Stimulated activated effector memory CD8-positive, alpha-beta T cell treated with anti-CD3 and anti-CD28 coated beads, Interleukin-12 subunit alpha, Interleukin-12 subunit beta, amount 100 ng/mL, for 72 hours (primary cell): Measurements from ENCODE around the gene MRPL50.

Source experiments
- ATAC-seq: fragments of 150-1000 bp; cut with Tn5 transposase; 2 replicates; pipeline ENCODE4 v1.10.0; 2021
- DNase-seq, 2 donors: peaks; one replicate each; pipeline ENCODE4 v3.0.0; 2021 to 2022; ENCODE audit warnings: low spot score in 2 of 2
- H3K27ac Mint-ChIP-seq: one replicate; pipeline ENCODE4 v1.8.0; 2022; ENCODE audit warnings: mild to moderate bottlenecking, mixed read lengths
- H3K36me3 Mint-ChIP-seq: one replicate; pipeline ENCODE4 v1.8.0; 2022; ENCODE audit warnings: mild to moderate bottlenecking, mixed read lengths
- H3K4me1 Mint-ChIP-seq: one replicate; pipeline ENCODE4 v1.8.0; 2022; ENCODE audit warnings: mixed read lengths
- H3K4me3 Mint-ChIP-seq: one replicate; pipeline ENCODE4 v1.8.0; 2022; ENCODE audit warnings: mild to moderate bottlenecking, mixed read lengths
- H3K9me3 Mint-ChIP-seq: one replicate; pipeline ENCODE4 v1.8.0; 2022; ENCODE audit warnings: mixed read lengths

Gene MRPL50

DNA sequence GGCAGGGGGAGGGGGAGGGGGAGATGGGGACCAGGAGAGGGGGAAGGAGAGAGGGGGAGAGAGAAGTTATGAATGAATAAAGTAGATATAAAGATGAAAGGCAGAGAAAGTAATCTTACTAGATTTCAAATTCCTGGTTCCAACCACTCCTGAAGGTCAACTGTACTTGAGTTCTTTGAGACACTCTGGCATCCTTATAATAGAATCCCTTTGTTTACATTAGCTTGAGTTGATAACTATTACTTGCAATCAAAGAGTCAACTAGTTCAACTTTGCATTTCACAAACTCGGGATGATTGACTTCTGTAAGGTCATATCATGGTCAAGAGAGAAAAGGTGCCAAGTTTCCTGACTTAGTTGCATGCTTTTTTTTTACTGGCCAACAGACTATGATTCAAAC, 55.8 kb downstream of the MRPL50 start:
- Mint-ChIP-seq H3K9me3 (no peaks in the 10 kb centered on the region), H3K4me3 (no peak overlapping the region), H3K4me1 (no peaks in the 10 kb centered on the region), H3K27ac (no peak overlapping the region), H3K36me3 (no peaks in the 10 kb centered on the region)
- no peak for ATAC-seq
- DNase-seq, result no peak

DNA sequence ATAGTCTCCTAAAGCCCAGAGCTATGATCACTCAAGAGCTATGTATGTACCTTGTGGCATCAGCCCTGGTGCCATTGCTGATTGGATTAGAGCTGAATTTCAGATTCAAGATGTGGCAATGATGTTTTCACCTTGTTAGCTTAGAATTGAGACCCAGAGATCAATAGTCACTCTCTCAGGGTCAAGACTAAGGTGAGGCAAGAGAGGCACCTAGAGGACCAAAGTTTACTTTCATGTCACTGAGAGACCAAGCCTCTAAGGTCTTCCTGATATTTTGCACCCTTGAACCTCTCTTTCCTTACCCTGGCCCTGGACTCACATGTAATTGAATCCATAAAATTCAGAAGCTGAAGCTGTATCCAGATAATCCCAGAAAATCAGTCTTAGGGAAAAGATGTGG, 56.5 kb downstream of the MRPL50 start:
- DNase-seq (no peak), ATAC-seq (no peak)
- Mint-ChIP-seq H3K36me3 (no peaks in the 10 kb centered on the region), H3K4me3 (no peak overlapping the region), H3K27ac (no peak overlapping the region), H3K4me1 (no peaks in the 10 kb centered on the region), H3K9me3 (no peaks in the 10 kb centered on the region)
